PC-3 (cell line): Measurements from ENCODE around the gene TSEN2.

ENCODE experiments used
- EZH2 ChIP-seq: fragments of 300-600 bp; sonication (generic); IDR thresholded peaks from one replicate; pipeline ENCODE4 v1.6.1; 2017; ENCODE audit warnings: antibody characterized with exemption, mild to moderate bottlenecking, low read length; ENCODE audit not compliant: unreplicated experiment
- TF ChIP-seq, protein P1 (sequence below): fragments of 300-600 bp; sonication (generic); conservative IDR thresholded peaks from 2 replicates; pipeline ENCODE4 v1.5.1; 2017; ENCODE audit warnings: antibody characterized with exemption, low read depth, mild to moderate bottlenecking, low read length

- TF ChIP-seq, protein P1, sequence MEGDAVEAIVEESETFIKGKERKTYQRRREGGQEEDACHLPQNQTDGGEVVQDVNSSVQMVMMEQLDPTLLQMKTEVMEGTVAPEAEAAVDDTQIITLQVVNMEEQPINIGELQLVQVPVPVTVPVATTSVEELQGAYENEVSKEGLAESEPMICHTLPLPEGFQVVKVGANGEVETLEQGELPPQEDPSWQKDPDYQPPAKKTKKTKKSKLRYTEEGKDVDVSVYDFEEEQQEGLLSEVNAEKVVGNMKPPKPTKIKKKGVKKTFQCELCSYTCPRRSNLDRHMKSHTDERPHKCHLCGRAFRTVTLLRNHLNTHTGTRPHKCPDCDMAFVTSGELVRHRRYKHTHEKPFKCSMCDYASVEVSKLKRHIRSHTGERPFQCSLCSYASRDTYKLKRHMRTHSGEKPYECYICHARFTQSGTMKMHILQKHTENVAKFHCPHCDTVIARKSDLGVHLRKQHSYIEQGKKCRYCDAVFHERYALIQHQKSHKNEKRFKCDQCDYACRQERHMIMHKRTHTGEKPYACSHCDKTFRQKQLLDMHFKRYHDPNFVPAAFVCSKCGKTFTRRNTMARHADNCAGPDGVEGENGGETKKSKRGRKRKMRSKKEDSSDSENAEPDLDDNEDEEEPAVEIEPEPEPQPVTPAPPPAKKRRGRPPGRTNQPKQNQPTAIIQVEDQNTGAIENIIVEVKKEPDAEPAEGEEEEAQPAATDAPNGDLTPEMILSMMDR = no peak
- TF ChIP-seq EZH2 = no peak
Observed at GRCh38 chr3:12509466-12509865, 25.2 kb downstream of the TSEN2 start.
